ENCODE measurements around the gene NDUFS6.

DNA sequence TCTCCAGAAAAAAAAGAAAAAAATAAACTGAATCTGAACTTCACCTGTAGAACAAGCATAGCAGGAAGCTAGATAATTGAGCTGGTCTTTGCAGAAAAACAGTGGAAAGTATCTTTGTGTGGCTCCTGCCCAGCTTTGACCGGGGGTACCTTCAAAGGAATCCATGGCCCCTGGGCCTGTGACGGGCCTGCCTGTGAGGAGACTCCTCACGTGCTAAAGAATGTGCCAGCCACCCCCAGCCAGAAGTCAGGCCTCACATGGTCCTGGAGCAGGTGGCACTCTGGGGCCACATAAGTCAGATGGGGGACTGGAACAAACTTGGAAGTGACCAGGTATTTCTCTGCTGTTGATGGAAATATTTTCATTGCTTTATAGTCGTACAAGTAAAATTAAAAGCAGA lies 4.1 kb downstream of the NDUFS6 start:
- TF ChIP-seq GATA2 (IDR thresholded peaks at IDR 0.05; ENCODE audit: low read depth, low read length) (no peak), GATA3 (IDR thresholded peaks at IDR 0.05; ENCODE audit: low read depth, low read length) (no peak)

Measured in SH-SY5Y (cell line).